ENCODE measurements around the gene DHRS7.

DHRS7 gene

DNA sequence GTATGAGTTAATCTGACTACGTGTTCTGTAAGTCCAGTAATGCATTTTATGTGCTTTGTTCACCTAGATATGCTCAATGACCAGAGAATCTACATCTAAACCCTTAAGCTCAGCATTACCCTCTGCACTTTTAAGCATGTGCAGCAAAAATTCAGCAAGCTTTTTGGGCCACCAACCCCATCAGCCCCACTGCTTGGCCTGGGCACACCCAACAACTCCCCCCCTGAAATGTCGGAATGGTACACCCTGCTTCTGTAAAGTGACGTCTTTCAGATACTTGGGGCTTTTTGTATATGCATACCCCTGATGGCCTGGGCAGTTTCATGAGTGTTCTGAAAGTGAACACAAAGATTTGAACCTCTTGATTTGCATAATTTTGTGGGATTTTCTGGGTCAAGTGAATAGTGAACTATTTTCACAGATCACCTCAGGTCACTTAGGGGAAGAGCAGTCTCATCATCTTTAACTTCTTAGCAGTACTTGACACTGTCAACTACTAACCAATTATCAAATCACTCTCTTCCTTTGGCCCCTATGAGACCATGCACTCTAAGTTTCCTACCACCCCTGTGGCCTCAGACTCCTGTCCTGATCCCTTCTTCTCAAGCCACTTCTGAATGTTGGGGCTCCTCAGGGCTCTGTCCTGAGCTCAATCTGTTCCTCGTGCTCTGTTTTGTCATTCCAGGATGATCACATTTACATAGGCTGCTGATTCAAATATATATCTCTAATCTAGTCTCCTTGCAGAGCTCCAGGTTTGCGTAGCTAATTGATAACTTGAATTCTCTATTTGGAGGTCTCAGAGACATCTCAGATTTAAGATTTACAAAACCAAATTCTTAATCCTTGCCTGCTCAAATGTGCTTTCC lies 47.5 kb upstream of the DHRS7 start:
- H4K20me1 ChIP-seq (ENCODE audit: control insufficient read depth, insufficient read depth, low read depth, low read length), result no peaks in the 10 kb centered on the region
- no peak overlapping the region for H3K27ac ChIP-seq (ENCODE audit: low read depth, low read length)
- H3F3A ChIP-seq (ENCODE audit: control insufficient read depth, insufficient read depth), result no peaks in the 10 kb centered on the region
- no peaks in the 10 kb centered on the region for H3K79me2 ChIP-seq (ENCODE audit: control insufficient read depth, low read length)
- no peaks in the 10 kb centered on the region for H3K9me3 ChIP-seq (ENCODE audit: control insufficient read depth, insufficient read depth, low read length)
- TF ChIP-seq EZH2phosphoT487 (IDR thresholded peaks at IDR 0.05; ENCODE audit: borderline replicate concordance, low read length), result no peak
- TF ChIP-seq, protein P1, sequence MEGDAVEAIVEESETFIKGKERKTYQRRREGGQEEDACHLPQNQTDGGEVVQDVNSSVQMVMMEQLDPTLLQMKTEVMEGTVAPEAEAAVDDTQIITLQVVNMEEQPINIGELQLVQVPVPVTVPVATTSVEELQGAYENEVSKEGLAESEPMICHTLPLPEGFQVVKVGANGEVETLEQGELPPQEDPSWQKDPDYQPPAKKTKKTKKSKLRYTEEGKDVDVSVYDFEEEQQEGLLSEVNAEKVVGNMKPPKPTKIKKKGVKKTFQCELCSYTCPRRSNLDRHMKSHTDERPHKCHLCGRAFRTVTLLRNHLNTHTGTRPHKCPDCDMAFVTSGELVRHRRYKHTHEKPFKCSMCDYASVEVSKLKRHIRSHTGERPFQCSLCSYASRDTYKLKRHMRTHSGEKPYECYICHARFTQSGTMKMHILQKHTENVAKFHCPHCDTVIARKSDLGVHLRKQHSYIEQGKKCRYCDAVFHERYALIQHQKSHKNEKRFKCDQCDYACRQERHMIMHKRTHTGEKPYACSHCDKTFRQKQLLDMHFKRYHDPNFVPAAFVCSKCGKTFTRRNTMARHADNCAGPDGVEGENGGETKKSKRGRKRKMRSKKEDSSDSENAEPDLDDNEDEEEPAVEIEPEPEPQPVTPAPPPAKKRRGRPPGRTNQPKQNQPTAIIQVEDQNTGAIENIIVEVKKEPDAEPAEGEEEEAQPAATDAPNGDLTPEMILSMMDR (IDR thresholded peaks at IDR 0.05; ENCODE audit: low read depth, low read length, poor library complexity, severe bottlenecking), result no peak
- no peaks in the 10 kb centered on the region; the same call in 1 of the 2 replicates for H3K4me1 ChIP-seq (ENCODE audit: control insufficient read depth, low read length)
- H3K36me3 ChIP-seq (ENCODE audit: control insufficient read depth, low read length), result no peaks in the 10 kb centered on the region
- no peaks in the 10 kb centered on the region for H3K9me2 ChIP-seq (replicated peaks; ENCODE audit: control insufficient read depth, low read length)
- H3K4me3 ChIP-seq (ENCODE audit: low read length), result no peak overlapping the region
- no peaks in the 10 kb centered on the region for H3K27me3 ChIP-seq (ENCODE audit: control insufficient read depth, low read length)
- H3K4me2 ChIP-seq (ENCODE audit: low read length), result no peak overlapping the region

DNA sequence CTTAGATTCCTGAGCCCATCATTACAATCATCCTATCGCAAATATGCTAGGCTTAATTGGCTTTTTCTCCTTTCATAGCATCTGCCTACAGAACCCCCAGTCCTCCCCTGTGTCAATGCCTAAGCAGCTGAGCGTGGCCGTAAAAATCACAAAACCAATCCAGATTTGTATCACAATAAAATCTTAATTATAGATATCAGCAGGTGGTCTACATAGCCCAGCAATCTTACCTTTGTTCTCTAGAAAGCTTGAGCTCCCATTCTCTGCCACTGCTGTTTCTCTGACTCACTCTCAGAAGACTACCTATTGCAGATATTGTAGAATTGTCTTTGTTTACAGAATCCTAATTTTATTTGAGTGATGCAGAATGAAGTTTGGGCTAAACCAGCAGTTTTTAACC lies 46.0 kb upstream of the DHRS7 start:
- Histone ChIP-seq H3K4me2 (ENCODE audit: low read length) (no peak overlapping the region), H3K9me2 (replicated peaks; ENCODE audit: control insufficient read depth, low read length) (no peaks in the 10 kb centered on the region), H3K4me1 (ENCODE audit: control insufficient read depth, low read length) (peaks cover under 1% of the 10 kb centered on the region), H3K79me2 (ENCODE audit: control insufficient read depth, low read length) (no peaks in the 10 kb centered on the region), H4K20me1 (ENCODE audit: control insufficient read depth, insufficient read depth, low read depth, low read length) (no peaks in the 10 kb centered on the region), H3K27me3 (ENCODE audit: control insufficient read depth, low read length) (no peaks in the 10 kb centered on the region), H3K4me3 (ENCODE audit: low read length) (no peak overlapping the region), H3K36me3 (ENCODE audit: control insufficient read depth, low read length) (no peaks in the 10 kb centered on the region), H3K9me3 (ENCODE audit: control insufficient read depth, insufficient read depth, low read length) (no peaks in the 10 kb centered on the region), H3K27ac (ENCODE audit: low read depth, low read length) (no peak overlapping the region), H3F3A (ENCODE audit: control insufficient read depth, insufficient read depth) (no peaks in the 10 kb centered on the region)
- TF ChIP-seq EZH2phosphoT487 (IDR thresholded peaks at IDR 0.05; ENCODE audit: borderline replicate concordance, low read length), result no peak
- TF ChIP-seq, protein P1 (IDR thresholded peaks at IDR 0.05; ENCODE audit: low read depth, low read length, poor library complexity, severe bottlenecking), result no peak

DNA sequence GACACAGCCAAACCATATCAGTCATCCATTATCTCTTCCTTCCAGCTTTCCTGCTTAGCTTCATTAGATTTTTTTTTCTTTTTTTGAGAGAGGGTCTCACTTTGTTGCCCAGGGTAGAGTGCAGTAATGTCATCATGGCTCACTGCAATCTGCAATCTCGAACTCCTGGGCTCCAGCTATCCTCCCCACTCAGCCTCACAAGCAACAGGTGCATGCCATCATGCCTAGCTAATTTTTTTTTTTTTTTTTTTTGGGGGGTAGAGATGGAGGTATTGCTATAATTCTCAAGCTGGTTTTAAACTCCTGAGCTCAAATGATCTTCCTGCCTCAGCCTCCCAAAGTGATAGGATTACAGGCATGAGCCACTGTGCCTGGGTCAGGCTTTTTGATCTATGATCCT lies 45.5 kb upstream of the DHRS7 start:
- no peaks in the 10 kb centered on the region for H3K9me2 ChIP-seq (replicated peaks; ENCODE audit: control insufficient read depth, low read length)
- no peaks in the 10 kb centered on the region for H3K27me3 ChIP-seq (ENCODE audit: control insufficient read depth, low read length)
- no peaks in the 10 kb centered on the region for H4K20me1 ChIP-seq (ENCODE audit: control insufficient read depth, insufficient read depth, low read depth, low read length)
- no peak overlapping the region for H3K27ac ChIP-seq (ENCODE audit: low read depth, low read length)
- TF ChIP-seq, protein P1 (IDR thresholded peaks at IDR 0.05; ENCODE audit: low read depth, low read length, poor library complexity, severe bottlenecking), result no peak
- no peak for TF ChIP-seq EZH2phosphoT487 (IDR thresholded peaks at IDR 0.05; ENCODE audit: borderline replicate concordance, low read length)
- peaks cover 5% of the 10 kb centered on the region for H3K4me1 ChIP-seq (ENCODE audit: control insufficient read depth, low read length)
- no peaks in the 10 kb centered on the region for H3F3A ChIP-seq (ENCODE audit: control insufficient read depth, insufficient read depth)
- no peaks in the 10 kb centered on the region for H3K36me3 ChIP-seq (ENCODE audit: control insufficient read depth, low read length)
- no peaks in the 10 kb centered on the region for H3K79me2 ChIP-seq (ENCODE audit: control insufficient read depth, low read length)
- no peak overlapping the region for H3K4me2 ChIP-seq (ENCODE audit: low read length)
- H3K4me3 ChIP-seq (ENCODE audit: low read length), result no peak overlapping the region
- no peaks in the 10 kb centered on the region for H3K9me3 ChIP-seq (ENCODE audit: control insufficient read depth, insufficient read depth, low read length)
